BE2C (cell line): ENCODE data around the gene PITPNM3.

Experiments used
- DNase-seq: peaks from one replicate; pipeline ENCODE4 v3.0.0-alpha.2; 2020
- H3K27me3 ChIP-seq: fragments of 250-450 bp; sonication (Bioruptor Pico); 2 replicates; pipeline ENCODE4 v1.5.1; 2020; ENCODE audit warnings: mild to moderate bottlenecking
- H3K36me3 ChIP-seq: fragments of 250-450 bp; sonication (Bioruptor Pico); 2 replicates; pipeline ENCODE4 v1.5.1; 2020; ENCODE audit warnings: mild to moderate bottlenecking
- H3K4me1 ChIP-seq: fragments of 250-450 bp; sonication (Bioruptor Pico); 2 replicates; pipeline ENCODE4 v1.5.1; 2020
- H3K4me3 ChIP-seq: 2 replicates; pipeline ENCODE4 v1.5.1; 2011; ENCODE audit warnings: low read depth, low read length
- H3K9me3 ChIP-seq: fragments of 250-450 bp; sonication (Bioruptor Pico); 2 replicates; pipeline ENCODE4 v1.5.1; 2020
- CTCF ChIP-seq: IDR thresholded peaks from 2 replicates; pipeline ENCODE4 v1.5.1; 2012; ENCODE audit warnings: mild to moderate bottlenecking, low read depth, low read length

PITPNM3 gene

GRCh38 chr17:6423931-6424330 is 132.4 kb downstream of the PITPNM3 start:
- Histone ChIP-seq H3K4me1 (no peaks in the 10 kb centered on the region), H3K36me3 (no peaks in the 10 kb centered on the region), H3K4me3 (no peak overlapping the region), H3K9me3 (no peaks in the 10 kb centered on the region), H3K27me3 (no peaks in the 10 kb centered on the region)
- DNase-seq: no peak
- TF ChIP-seq CTCF: no peak

GRCh38 chr17:6422654-6423241 is 133.6 kb downstream of the PITPNM3 start:
- no peak overlapping the region for H3K4me3 ChIP-seq
- H3K27me3 ChIP-seq: no peaks in the 10 kb centered on the region
- H3K36me3 ChIP-seq: no peaks in the 10 kb centered on the region
- H3K9me3 ChIP-seq: no peaks in the 10 kb centered on the region
- TF ChIP-seq CTCF: no peak
- H3K4me1 ChIP-seq: no peaks in the 10 kb centered on the region
- DNase-seq: no peak

- peak; percentile 60 for DNase-seq
- no peaks in the 10 kb centered on the region for H3K36me3 ChIP-seq
- no peak overlapping the region for H3K4me3 ChIP-seq
- H3K4me1 ChIP-seq: no peaks in the 10 kb centered on the region
- TF ChIP-seq CTCF: peak; percentile 66
- H3K9me3 ChIP-seq: no peaks in the 10 kb centered on the region
- H3K27me3 ChIP-seq: no peaks in the 10 kb centered on the region
Observed at GRCh38 chr17:6421700-6422604, 134.4 kb downstream of the PITPNM3 start.

GRCh38 chr17:6420173-6420641 is 136.1 kb downstream of the PITPNM3 start:
- H3K4me1 ChIP-seq: no peaks in the 10 kb centered on the region
- DNase-seq: no peak
- H3K36me3 ChIP-seq: no peaks in the 10 kb centered on the region
- no peak overlapping the region for H3K4me3 ChIP-seq
- no peaks in the 10 kb centered on the region for H3K27me3 ChIP-seq
- TF ChIP-seq CTCF: no peak
- no peaks in the 10 kb centered on the region for H3K9me3 ChIP-seq

- Histone ChIP-seq H3K4me1 (no peaks in the 10 kb centered on the region), H3K9me3 (no peaks in the 10 kb centered on the region), H3K4me3 (no peak overlapping the region), H3K36me3 (no peaks in the 10 kb centered on the region), H3K27me3 (no peaks in the 10 kb centered on the region)
- DNase-seq: no peak
- TF ChIP-seq CTCF: no peak
Observed at GRCh38 chr17:6415616-6416015, 140.7 kb downstream of the PITPNM3 start.

- peak; percentile 39 for TF ChIP-seq CTCF
- H3K27me3 ChIP-seq: no peaks in the 10 kb centered on the region
- no peaks in the 10 kb centered on the region for H3K9me3 ChIP-seq
Observed at GRCh38 chr17:6413065-6413464, 143.3 kb downstream of the PITPNM3 start.

More at GRCh38 chr17:6413065-6413464, 143.3 kb downstream of the PITPNM3 start:
- no peak overlapping the region for H3K4me3 ChIP-seq
- DNase-seq: no peak
- no peaks in the 10 kb centered on the region for H3K4me1 ChIP-seq
- no peaks in the 10 kb centered on the region for H3K36me3 ChIP-seq
